SK-N-SH (cell line): ENCODE results near the gene CACUL1. TPM values are rescaled to one million over a fixed set of nuclear protein-coding genes. Genes with fewer than 3 reads are reported as not detected.
A peak's percentile ranks its signal among the peaks of the same experiment; 100 is the strongest.

Source experiments
- CTCF ChIA-PET: fragments of 300-600, 350-600 bp; formaldehyde crosslinking; extraction: SDS; loops from one replicate; lab custom pipeline; 2021; lab: Yijun Ruan, JAX
- POLR2A ChIA-PET: fragments of 350-600 bp; sonication (Branson Sonifier 250); formaldehyde crosslinking; extraction: SDS; loops from one replicate; lab custom pipeline; 2020; ENCODE audit warnings: antibody characterized with exemption, inconsistent platforms; lab: Yijun Ruan, JAX
- DNase-seq: peaks from one replicate; pipeline ENCODE4 v3.0.0; 2012
- H2AFZ ChIP-seq: fragments of 200-600 bp; sonication (generic); 2 replicates; pipeline ENCODE4 v1.8.1; 2016; ENCODE audit warnings: antibody characterized with exemption, mild to moderate bottlenecking, low read depth
- H3F3A ChIP-seq: fragments of 200-600 bp; sonication (generic); replicated peaks from 2 replicates; pipeline ENCODE3; 2016; ENCODE audit warnings: antibody characterized with exemption, mild to moderate bottlenecking; ENCODE audit not compliant: insufficient read depth
- H3K27ac ChIP-seq, 2 experiments: fragments of 200-500 bp in 1 of 2; fragments of 200-600 bp in 1 of 2; sonication (Bioruptor generic) in 1 of 2; sonication (generic), shearing (Covaris generic) in 1 of 2; 2 replicates each; pipeline versions ENCODE4 v1.5.1 to v1.6.1; 2014 to 2016; ENCODE audit warnings: low read depth in 2 of 2, inconsistent platforms in 1 of 2, low read length in 1 of 2, mild to moderate bottlenecking in 1 of 2, mixed read lengths in 1 of 2
- H3K27me3 ChIP-seq: fragments of 200-600 bp; sonication (generic), shearing (Covaris generic); 2 replicates; pipeline ENCODE4 v1.6.1; 2016; ENCODE audit warnings: mixed run types; ENCODE audit not compliant: insufficient read depth
- H3K36me3 ChIP-seq, 2 experiments: fragments of 200-500 bp in 1 of 2; fragments of 200-600 bp in 1 of 2; sonication (Bioruptor generic) in 1 of 2; sonication (generic) in 1 of 2; replicated peaks in 1 of 2; 2 replicates each; pipeline versions ENCODE3 to v1.5.1; 2014 to 2016; ENCODE audit warnings: low read length in 1 of 2, mild to moderate bottlenecking in 1 of 2; ENCODE audit not compliant: insufficient read depth in 2 of 2, control insufficient read depth in 1 of 2
- H3K4me1 ChIP-seq, 2 experiments: fragments of 200-500 bp in 1 of 2; fragments of 200-600 bp in 1 of 2; sonication (Bioruptor generic) in 1 of 2; sonication (generic), shearing (Covaris generic) in 1 of 2; 2 replicates each; pipeline versions ENCODE4 v1.5.1 to v1.6.1; 2014 to 2016; ENCODE audit warnings: low read depth in 1 of 2, low read length in 1 of 2, mixed run types in 1 of 2; ENCODE audit not compliant: insufficient read depth in 2 of 2, control insufficient read depth in 1 of 2
- H3K4me2 ChIP-seq: fragments of 200-600 bp; sonication (generic), shearing (Covaris generic); 2 replicates; pipeline ENCODE4 v1.6.1; 2017; ENCODE audit warnings: mixed run types
- H3K4me3 ChIP-seq, 2 experiments: fragments of 200-500 bp in 1 of 2; fragments of 200-600 bp in 1 of 2; sonication (Bioruptor generic) in 1 of 2; sonication (generic), shearing (Covaris generic) in 1 of 2; 2 replicates each; pipeline versions ENCODE4 v1.5.1 to v1.8.1; 2014 to 2016; ENCODE audit warnings: low read depth in 2 of 2, inconsistent platforms in 1 of 2, low read length in 1 of 2, mild to moderate bottlenecking in 1 of 2, mixed read lengths in 1 of 2, moderate library complexity in 1 of 2
- H3K79me2 ChIP-seq: fragments of 200-600 bp; sonication (generic); 2 replicates; pipeline ENCODE4 v1.8.1; 2017; ENCODE audit warnings: mild to moderate bottlenecking; ENCODE audit not compliant: insufficient read depth
- H3K9ac ChIP-seq: fragments of 200-600 bp; sonication (generic); 2 replicates; pipeline ENCODE4 v1.6.1; 2017; ENCODE audit warnings: mixed run types
- H3K9me2 ChIP-seq: fragments of 200-600 bp; sonication (generic); 2 replicates; pipeline ENCODE4 v1.6.1; 2017; ENCODE audit warnings: mixed run types
- H3K9me3 ChIP-seq: fragments of 200-600 bp; sonication (generic); 2 replicates; pipeline ENCODE4 v1.6.1; 2017; ENCODE audit warnings: mixed run types, mild to moderate bottlenecking, moderate library complexity
- H4K20me1 ChIP-seq: fragments of 200-600 bp; sonication (generic); 2 replicates; pipeline ENCODE4 v1.6.1; 2017; ENCODE audit warnings: mild to moderate bottlenecking, mixed run types; ENCODE audit not compliant: insufficient read depth
- CHD2 ChIP-seq: fragments of 150-350 bp; IDR thresholded peaks from 2 replicates; pipeline ENCODE4 v1.6.1; 2018; ENCODE audit warnings: low read length; ENCODE audit not compliant: partially characterized antibody
- CTCF ChIP-seq: fragments of 200-600 bp; sonication (generic); IDR thresholded peaks from 2 replicates; pipeline ENCODE4 v1.6.1; 2017; ENCODE audit warnings: antibody characterized with exemption, mild to moderate bottlenecking, moderate library complexity
- EP300 ChIP-seq, 2 experiments: IDR thresholded peaks; 2 replicates each; pipeline versions ENCODE4 v1.4.0 to v1.6.1; 2012; ENCODE audit warnings: borderline replicate concordance in 1 of 2, low read depth in 1 of 2, low read length in 1 of 2
- EZH2phosphoT487 ChIP-seq: fragments of 200-600 bp; sonication (generic); IDR thresholded peaks from 2 replicates; pipeline ENCODE4 v1.6.1; 2017; ENCODE audit warnings: low read depth, mixed run types, mild to moderate bottlenecking, antibody characterized with exemption, moderate library complexity, borderline replicate concordance
- FOXJ3 ChIP-seq: sonication (generic); formaldehyde crosslinking; IDR thresholded peaks from 2 replicates; pipeline ENCODE4 v1.5.1; 2020; ENCODE audit warnings: mild to moderate bottlenecking, missing genetic modification reagents
- JUND ChIP-seq: IDR thresholded peaks from 2 replicates; pipeline ENCODE4 v1.4.0; 2012
- MEF2A ChIP-seq: IDR thresholded peaks from 2 replicates; pipeline ENCODE4 v1.4.0; 2012; ENCODE audit warnings: low read depth, borderline replicate concordance
- NRF1 ChIP-seq: IDR thresholded peaks from 2 replicates; pipeline ENCODE4 v1.6.1; 2012; ENCODE audit warnings: low read depth, mild to moderate bottlenecking, low read length
- RAD21 ChIP-seq: IDR thresholded peaks from 2 replicates; pipeline ENCODE4 v1.6.1; 2012; ENCODE audit warnings: mild to moderate bottlenecking, low read length
- RFX5 ChIP-seq: IDR thresholded peaks from 2 replicates; pipeline ENCODE4 v1.6.1; 2012; ENCODE audit warnings: mild to moderate bottlenecking, improper control_type of control experiment, low read length
- SIN3A ChIP-seq: IDR thresholded peaks from 2 replicates; pipeline ENCODE4 v1.6.1; 2012; ENCODE audit warnings: low read depth, mild to moderate bottlenecking, low read length, moderate library complexity, borderline replicate concordance
- TAF1 ChIP-seq: IDR thresholded peaks from 2 replicates; pipeline ENCODE4 v1.6.1; 2012; ENCODE audit warnings: low read depth, mild to moderate bottlenecking, low read length, moderate library complexity, borderline replicate concordance
- TCF12 ChIP-seq: IDR thresholded peaks from 2 replicates; pipeline ENCODE4 v1.4.0; 2012
- USF1 ChIP-seq: IDR thresholded peaks from 2 replicates; pipeline ENCODE4 v1.4.0; 2012; ENCODE audit warnings: low read depth, borderline replicate concordance
- USF2 ChIP-seq: fragments of 150-350 bp; IDR thresholded peaks from 2 replicates; pipeline ENCODE4 v1.6.1; 2017; ENCODE audit warnings: antibody characterized with exemption, low read length, low read depth, borderline replicate concordance
- ZBTB33 ChIP-seq: IDR thresholded peaks from 2 replicates; pipeline ENCODE4 v1.4.0; 2012; ENCODE audit warnings: low read depth, borderline replicate concordance
- WGBS: methylation state at CpG from one replicate; pipeline ENCODE4 v1.1.6; 2017; ENCODE audit warnings: low lambda C conversion rate; 5-methylcytosine and 5-hydroxymethylcytosine counted together
- polyA plus RNA-seq, 3 experiments: library from polyadenylated mRNA; depleted of rRNA; stranded (reverse); fragments of >200 nt; gene quantifications; 2 replicates each; pipeline ENCODE4 v1.2.3, GENCODE V29; 2012
- TF ChIP-seq, protein P1 (sequence below): IDR thresholded peaks from 2 replicates; pipeline ENCODE4 v1.4.0; 2012; ENCODE audit warnings: low read depth

Gene CACUL1
- polyA plus RNA-seq, 1 of the 3 experiments (the other 2 are of a cell fraction), result 2.6 TPM

- TF ChIP-seq FOXJ3 (CRISPR knock-in tag) (no peak), EZH2phosphoT487 (no peak), CHD2 (no peak)
- TF ChIP-seq, all 33 proteins: peak for 0
Observed at GRCh38 chr10:118735294-118735693, 19.5 kb downstream of the CACUL1 start (continued).

GRCh38 chr10:118734475-118734874 is 20.3 kb downstream of the CACUL1 start:
- Histone ChIP-seq H2AFZ (no peak overlapping the region), H3K27ac (no peak overlapping the region; a peak in 1 of 4 replicates), H3K9me3 (no peaks in the 10 kb centered on the region), H4K20me1 (peaks cover 82% of the 10 kb centered on the region), H3K79me2 (peaks cover 92% of the 10 kb centered on the region), H3K9ac (no peak overlapping the region), H3K4me1 (peaks cover 7 to 22% of the 10 kb centered on the region in 2 experiments; a peak in 3 of 4 replicates), H3K27me3 (no peaks in the 10 kb centered on the region), H3F3A (peaks cover 3% of the 10 kb centered on the region), H3K4me3 (no peak overlapping the region), H3K9me2 (no peaks in the 10 kb centered on the region), H3K4me2 (no peak overlapping the region), H3K36me3 (no peaks in the 10 kb centered on the region)
- TF ChIP-seq RAD21, result peak; percentile 45
- TF ChIP-seq CTCF, result peak; percentile 48
- no peak for TF ChIP-seq RFX5
- TF ChIP-seq TCF12, result no peak
- no peak for TF ChIP-seq EZH2phosphoT487
- DNase-seq, result no peak
- POLR2A ChIA-PET, result interaction anchor here (1.5 to 1.6 kb wide), 2 partner anchors 21 to 65 kb away, joined by 3 read pairs; partner anchors contain the start of gene CACUL1
- CTCF ChIA-PET, result interaction anchor here (0.7 to 5.2 kb wide), 23 partner anchors 9 to 369 kb away, joined by 3 to 44 read pairs (median 4); partner anchors contain the start of genes CACUL1 and DENND10
- WGBS, result 85% methylated on average over 2 of the region's 2 CpGs

GRCh38 chr10:118732245-118733165 is 22.3 kb downstream of the CACUL1 start:
- WGBS, result 93% methylated on average over 12 of the region's 12 CpGs
- Histone ChIP-seq H3K4me1 (peaks cover 7 to 19% of the 10 kb centered on the region in 2 experiments; a peak in 3 of 4 replicates), H3K27me3 (no peaks in the 10 kb centered on the region), H3K27ac (no peak overlapping the region), H2AFZ (no peak overlapping the region), H3K79me2 (peaks cover 85% of the 10 kb centered on the region), H3K36me3 (peaks cover 2 to 4% of the 10 kb centered on the region in 2 experiments), H3K9ac (no peak overlapping the region), H3K9me2 (no peaks in the 10 kb centered on the region), H4K20me1 (peaks cover 69% of the 10 kb centered on the region), H3K9me3 (no peaks in the 10 kb centered on the region), H3K4me2 (no peak overlapping the region), H3F3A (peaks cover 3% of the 10 kb centered on the region), H3K4me3 (no peak overlapping the region)
- ChIA-PET POLR2A (no interaction called here), CTCF (interaction anchor here (0.6 to 5.2 kb wide), 7 partner anchors 9 to 1307 kb away, joined by 3 to 44 read pairs (median 4); partner anchors contain the start of gene CACUL1)
- no peak for DNase-seq
- TF ChIP-seq SIN3A (no peak), EP300 (IDR thresholded peaks at IDR 0.05; ENCODE audit: borderline replicate concordance in 1 of 2, low read depth in 1 of 2, low read length in 1 of 2) (no peak), NRF1 (no peak), MEF2A (no peak), EZH2phosphoT487 (no peak), ZBTB33 (no peak), USF2 (no peak), RFX5 (no peak), RAD21 (no peak), TAF1 (no peak), USF1 (no peak), JUND (no peak)
- TF ChIP-seq, protein P1, sequence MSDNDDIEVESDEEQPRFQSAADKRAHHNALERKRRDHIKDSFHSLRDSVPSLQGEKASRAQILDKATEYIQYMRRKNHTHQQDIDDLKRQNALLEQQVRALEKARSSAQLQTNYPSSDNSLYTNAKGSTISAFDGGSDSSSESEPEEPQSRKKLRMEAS, result no peak
